DLD1 (cell line): ENCODE data around the gene L3HYPDH.

Experiments
- in situ Hi-C: cut with HindIII; loops from 2 replicates; pipeline ENCODE4 v1.10.0; 2017; ENCODE audit warnings: low sequenced_read_pairs

The L3HYPDH gene

DNA sequence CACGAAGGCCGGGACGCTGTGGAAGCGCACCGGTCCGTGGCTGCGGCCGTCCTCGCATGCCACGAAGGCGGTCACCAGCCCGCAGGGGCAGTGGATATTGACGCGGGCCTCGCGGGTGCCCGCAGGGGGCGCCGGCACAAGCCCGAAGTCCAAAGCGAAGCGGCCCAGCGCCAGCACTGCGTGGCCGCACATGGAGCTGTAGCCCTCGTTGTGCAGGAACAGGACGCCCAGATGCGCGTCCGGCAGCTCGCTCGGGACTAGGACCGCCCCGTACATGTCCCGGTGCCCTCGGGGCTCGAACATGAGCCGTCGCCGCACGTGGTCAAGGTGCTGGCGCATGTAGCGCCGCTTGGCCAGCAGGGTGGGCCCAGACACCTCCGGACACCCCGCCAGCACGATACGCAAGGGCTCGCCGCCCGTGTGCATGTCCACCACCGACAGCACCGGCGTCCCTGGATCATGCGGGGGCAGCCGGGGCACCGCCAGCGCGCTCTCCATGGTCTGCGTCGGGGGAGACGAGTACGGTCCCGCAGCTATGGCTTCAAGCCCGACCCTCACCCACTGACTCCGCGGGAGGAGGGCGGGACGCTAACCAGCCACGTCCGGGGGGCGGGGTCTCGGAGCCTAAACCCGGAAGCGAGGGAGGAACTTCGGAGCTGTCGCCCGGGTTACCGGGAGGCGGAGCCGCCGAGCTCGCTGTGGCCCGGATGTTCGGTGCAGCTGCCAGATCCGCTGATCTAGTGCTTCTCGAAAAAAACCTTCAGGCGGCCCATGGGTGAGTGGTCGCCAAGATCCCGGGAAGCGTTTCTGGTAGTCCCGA lies at the start of gene L3HYPDH, which contains the start of gene JKAMP:
Gene L3HYPDH (minus strand): TSS at position 590 of the 820 bp plus-strand sequence. CDS start 92 bp downstream, at position 498.
Gene JKAMP (plus strand): TSS at position 699 of the 820 bp plus-strand sequence. CDS start 73 bp downstream, at position 772.
- in situ Hi-C loops, result no loop called here

DNA sequence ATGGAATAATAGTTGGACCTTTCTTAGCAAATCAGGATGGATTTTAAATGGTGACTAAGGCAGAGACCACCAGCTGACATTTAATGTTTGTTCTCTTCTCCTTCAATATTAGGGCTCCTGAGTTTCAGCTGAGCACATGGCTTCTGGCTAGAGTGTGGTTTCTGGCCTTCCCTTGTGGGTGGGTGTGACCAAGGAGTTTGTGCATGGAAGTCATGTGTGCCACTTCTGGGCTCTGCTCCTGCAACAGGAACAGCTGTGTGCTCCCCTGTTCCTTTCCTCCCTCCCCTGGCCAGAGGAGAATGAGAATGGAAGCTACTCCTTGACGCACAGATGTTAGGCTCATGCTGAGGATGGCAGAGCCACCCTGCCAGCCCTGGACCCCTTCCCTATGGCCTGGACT lies 48.2 kb upstream of the L3HYPDH start:
- in situ Hi-C loops, result no loop called here

DNA sequence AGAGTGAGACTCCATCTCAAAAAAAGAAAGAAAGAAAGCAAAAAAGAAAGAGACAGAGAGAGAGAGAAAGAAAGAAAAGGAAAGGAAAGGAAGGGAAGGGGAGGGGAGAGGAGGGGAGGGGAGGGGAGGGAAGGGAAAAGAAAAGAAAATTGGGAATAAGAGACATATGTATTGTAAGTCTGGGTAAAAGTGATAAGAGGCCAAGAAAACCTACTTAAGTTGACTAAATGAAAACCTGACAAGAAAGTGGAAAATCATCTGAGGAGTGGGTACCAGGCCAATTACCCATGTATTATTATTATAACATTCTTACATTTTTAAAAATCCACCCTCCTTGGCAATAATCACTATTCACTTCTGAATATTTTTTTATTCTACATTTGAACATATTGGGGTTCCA lies 46.1 kb upstream of the L3HYPDH start:
- in situ Hi-C loops, result no loop called here

- in situ Hi-C loops, result no loop called here
Observed at GRCh38 chr14:59529189-59529588, 45.0 kb upstream of the L3HYPDH start.

GRCh38 chr14:59520224-59520623 lies 36.0 kb upstream of the L3HYPDH start:
- in situ Hi-C loops, result no loop called here

GRCh38 chr14:59511916-59512575 lies 27.8 kb upstream of the L3HYPDH start:
- in situ Hi-C loops, result no loop called here

- in situ Hi-C loops, result no loop called here
Observed at GRCh38 chr14:59510966-59511365, 26.8 kb upstream of the L3HYPDH start.

- in situ Hi-C loops, result no loop called here
Observed at GRCh38 chr14:59510001-59510400, 25.8 kb upstream of the L3HYPDH start.

- in situ Hi-C loops, result no loop called here
Observed at GRCh38 chr14:59509101-59509500, 24.9 kb upstream of the L3HYPDH start.

DNA sequence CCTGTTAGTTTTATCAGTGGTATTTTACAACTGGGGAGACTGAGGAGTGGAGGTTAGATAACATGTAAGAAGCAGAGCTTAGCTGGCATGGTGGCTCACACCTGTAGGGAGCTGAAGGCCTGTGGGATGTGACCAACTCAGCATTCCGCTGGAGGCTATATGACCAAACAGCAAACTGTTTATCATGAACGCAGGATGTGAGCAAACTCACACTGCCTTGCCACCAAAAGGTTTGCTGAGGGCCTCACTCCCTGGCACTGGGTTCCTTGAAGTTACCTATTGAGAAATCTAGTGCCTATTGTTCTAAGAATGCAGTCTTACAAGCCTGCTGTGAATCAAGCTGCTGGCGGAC lies 23.5 kb upstream of the L3HYPDH start:
- in situ Hi-C loops, result no loop called here

DNA sequence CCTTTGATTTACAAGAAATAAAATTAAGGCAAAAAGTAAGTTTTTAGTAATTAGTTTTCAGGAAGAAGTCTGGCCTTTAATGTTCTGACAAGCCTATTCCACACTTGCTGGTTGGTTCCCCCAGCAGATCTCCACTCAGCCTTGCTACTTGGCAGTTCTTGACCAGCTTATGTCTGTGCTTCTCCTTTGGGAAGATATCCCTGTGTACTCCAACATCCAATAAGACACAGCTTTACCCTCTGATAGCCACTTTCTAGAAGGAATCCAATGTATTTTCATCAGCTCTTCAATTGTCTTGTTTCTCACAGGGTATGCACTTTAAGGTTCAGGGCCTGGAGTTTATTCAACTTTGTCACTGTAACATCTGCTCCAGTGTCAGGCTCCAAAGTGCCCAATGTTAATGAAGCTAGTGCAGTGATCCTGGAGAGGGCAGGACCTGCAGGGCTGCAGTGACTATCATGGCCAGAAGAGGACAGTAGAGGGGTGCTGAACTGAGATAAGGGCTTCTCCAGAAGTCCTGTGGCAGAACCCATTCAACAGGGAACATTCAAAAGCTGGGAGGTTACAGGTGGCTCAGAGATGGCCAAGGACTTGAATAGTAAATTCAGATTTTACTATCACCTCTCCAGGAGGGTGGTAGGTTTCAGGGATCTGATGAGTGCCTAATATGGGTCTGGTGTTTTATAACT lies 23.0 kb upstream of the L3HYPDH start:
- in situ Hi-C loops, result no loop called here

GRCh38 chr14:59503256-59503655 lies 19.0 kb upstream of the L3HYPDH start:
- in situ Hi-C loops, result no loop called here

- in situ Hi-C loops, result no loop called here
Observed at GRCh38 chr14:59500732-59501131, 16.5 kb upstream of the L3HYPDH start.

GRCh38 chr14:59492384-59492783 lies 8.2 kb upstream of the L3HYPDH start:
- in situ Hi-C loops, result no loop called here

DNA sequence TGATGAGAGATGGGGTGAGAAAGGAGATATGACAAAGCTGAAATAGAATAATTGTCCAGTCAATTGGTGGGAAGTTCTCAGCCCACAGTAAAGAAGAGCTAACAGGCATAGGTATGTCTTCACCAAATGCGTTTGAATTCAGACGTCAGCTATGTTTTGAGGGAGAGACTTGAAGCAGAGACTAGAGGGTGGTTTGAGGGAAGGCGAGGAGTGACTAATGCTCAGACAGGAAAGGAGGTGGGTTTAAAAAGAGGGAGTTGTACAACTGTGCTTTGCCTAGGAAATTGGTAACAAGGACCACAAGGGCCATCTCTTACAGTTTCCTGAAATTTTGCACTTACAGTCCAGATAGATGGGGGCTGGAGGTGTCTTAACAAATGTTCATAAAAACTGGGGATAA lies 6.5 kb upstream of the L3HYPDH start:
- in situ Hi-C loops, result no loop called here

DNA sequence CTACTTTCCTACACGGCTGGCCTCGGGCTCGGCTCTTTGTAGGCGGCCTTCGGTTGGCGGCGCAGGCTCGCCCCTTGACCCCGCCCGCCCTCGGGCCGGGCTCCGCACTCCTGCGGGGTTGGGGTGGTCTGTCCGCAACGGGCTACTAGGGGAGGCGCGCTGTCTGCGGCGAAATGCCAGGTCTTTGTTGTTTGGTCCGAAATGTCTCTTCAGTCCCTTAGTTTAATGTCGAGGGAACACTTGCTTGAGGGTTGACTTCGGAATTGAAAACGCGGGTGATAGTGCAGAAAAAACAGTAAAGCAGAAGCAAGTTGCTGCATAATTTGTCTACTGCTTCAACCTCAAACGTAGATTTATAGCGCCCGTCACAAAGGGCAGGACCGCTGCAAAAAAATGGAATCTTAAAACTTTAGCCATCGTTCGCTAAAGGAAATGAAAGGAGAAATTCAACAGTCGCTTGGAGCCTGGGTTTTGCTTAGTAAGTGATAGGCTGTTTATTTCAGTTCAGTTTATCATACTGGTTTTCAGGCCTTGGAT lies 499 bp upstream of the L3HYPDH start:
- in situ Hi-C loops, result no loop called here

- in situ Hi-C loops, result no loop called here
Observed at GRCh38 chr14:59483363-59483762, 845 bp downstream of the L3HYPDH start.

DNA sequence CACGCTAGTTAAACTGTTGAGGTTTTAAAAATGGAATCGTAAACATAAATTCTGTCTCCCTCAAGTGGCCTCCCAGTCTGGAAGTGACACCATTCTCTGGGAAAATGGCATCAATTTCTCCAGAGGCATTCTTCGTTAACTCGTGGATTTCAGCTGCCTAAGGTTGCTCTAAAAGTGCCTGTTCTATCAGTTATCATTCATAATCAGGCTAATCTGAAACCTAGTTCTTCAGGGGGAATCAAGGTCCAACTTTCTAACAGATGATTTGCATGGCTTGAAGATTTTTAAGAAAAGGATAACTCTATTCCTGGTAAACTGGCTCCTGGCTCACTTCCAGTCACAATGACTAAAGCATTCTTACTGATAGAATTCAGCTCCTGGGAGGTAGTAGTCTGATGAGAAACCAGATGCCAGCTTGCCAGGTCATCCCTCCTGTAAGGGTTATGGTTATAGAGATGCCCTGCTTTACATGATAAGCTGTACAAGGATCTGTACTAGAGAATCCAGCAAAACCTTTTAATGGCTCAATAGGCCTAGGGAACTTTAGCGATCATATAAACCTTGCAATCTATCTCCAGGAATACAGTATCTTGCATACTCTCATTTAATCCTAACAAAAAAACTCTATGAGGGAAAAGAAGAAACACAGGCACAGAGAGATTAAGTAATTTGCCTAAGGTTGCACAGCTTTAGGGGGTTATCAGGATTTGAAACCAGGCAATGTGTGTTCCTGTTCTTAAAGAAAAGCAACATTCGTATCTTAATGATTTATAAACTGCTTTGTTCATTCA lies 1.5 kb downstream of the L3HYPDH start:
- in situ Hi-C loops, result no loop called here

DNA sequence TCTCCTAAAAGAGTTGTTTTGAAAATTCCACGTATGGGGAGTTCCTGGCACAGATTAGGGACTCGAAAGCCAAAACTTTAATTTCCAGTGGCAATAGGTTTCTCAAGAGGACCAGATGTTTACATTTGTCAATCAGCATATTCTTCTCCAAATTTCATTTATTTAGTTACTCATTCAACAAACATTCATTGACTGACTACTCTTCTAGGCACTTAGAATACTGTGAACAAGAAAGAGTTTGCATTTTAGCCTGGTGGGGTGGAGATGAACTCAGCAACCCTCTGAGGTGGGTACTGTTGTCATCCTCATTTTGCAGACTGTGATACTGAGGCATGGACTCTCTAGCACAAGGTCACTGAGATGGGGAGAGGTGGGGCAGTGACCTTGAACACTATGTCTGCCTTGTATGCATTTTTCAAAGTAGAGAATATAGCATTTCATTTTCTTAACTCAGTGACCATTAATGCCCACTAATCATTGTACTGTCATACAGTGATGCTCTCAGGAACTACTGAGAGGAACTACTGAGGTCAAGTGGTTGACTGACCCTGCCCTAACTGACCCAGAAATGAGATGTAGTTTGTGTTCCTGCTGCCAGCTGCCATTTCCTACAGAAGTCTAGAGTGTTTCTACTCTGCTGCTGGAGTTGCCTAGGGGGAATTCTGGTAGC lies 2.2 kb downstream of the L3HYPDH start:
- in situ Hi-C loops, result no loop called here

- in situ Hi-C loops, result no loop called here
Observed at GRCh38 chr14:59481407-59481806, 2.8 kb downstream of the L3HYPDH start.
